SK-N-MC (cell line): Measurements from ENCODE around the gene GJB6.

Source experiments
- EZH2 ChIP-seq: fragments of 200-600 bp; sonication (generic); IDR thresholded peaks from one replicate; pipeline ENCODE4 v1.6.1; 2017; ENCODE audit warnings: antibody characterized with exemption
- POLR2AphosphoS5 ChIP-seq: IDR thresholded peaks from 2 replicates; pipeline ENCODE4 v1.6.1; 2012; ENCODE audit warnings: mild to moderate bottlenecking, low read depth, low read length, borderline replicate concordance

DNA sequence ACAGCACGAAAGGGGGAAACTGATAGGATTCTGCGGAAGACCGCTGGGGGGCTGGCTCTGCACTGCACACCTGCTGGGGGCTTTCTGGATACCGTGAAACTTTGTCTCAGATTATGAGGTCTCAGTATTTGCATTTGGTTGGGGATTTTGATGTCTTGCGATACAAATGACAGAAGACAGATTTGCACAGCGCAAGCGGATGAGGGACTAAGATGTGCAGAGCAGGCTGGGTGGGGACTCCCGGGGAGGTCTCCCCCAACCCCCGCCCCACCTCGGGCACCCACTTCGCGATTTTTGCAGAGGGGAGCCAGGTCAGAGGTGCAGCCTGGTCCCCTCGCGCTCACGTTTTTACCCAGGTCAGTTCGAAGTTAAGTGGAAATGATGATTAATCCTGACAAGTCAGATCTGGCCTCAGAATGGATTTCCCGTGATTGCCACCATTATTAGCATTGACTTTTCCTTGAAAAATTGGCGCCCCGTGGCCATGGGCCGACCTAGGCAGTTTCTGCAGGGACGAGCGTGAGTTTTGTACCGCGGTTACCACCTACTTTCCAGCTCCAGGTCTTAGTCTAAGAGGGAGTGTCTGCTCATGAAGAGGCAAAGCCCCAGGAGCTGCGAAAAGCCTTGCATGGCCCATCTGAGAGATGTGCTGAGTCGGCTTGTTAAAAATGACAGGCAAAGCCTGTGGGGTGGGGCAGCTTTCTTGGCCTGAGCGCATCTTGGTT lies 38.0 kb downstream of the GJB6 start:
- TF ChIP-seq POLR2AphosphoS5 (no peak), EZH2 (no peak)
